Activated naive CD4-positive, alpha-beta T cell treated with anti-CD3 and anti-CD28 coated beads, Interleukin-2, amount 10 ng/mL, durations not matched to agents 7 days and 5 days (primary cell): Measurements from ENCODE around the gene CTU2.
A peak's percentile ranks its signal among the peaks of the same experiment; 100 is the strongest.

Experiments
- CTCF ChIA-PET: fragments of 350-600 bp; sonication (Branson Sonifier 250); formaldehyde crosslinking; loops from one replicate; lab custom pipeline; 2021; ENCODE audit warnings: antibody characterized with exemption; lab: Charles Lee
- DNase-seq: peaks from one replicate; pipeline ENCODE4 v3.0.0-alpha.2; 2020
- H3K27ac Mint-ChIP-seq: one replicate; pipeline ENCODE4 v1.8.0; 2021; ENCODE audit warnings: mild to moderate bottlenecking, moderate library complexity, mixed read lengths
- H3K27me3 Mint-ChIP-seq: one replicate; pipeline ENCODE4 v1.8.0; 2021; ENCODE audit warnings: mild to moderate bottlenecking, mixed read lengths
- H3K36me3 Mint-ChIP-seq: one replicate; pipeline ENCODE4 v1.8.0; 2021; ENCODE audit warnings: mixed read lengths
- H3K4me1 Mint-ChIP-seq: one replicate; pipeline ENCODE4 v1.8.0; 2021; ENCODE audit warnings: mixed read lengths
- H3K4me3 Mint-ChIP-seq: one replicate; pipeline ENCODE4 v1.8.0; 2021; ENCODE audit warnings: mild to moderate bottlenecking, moderate library complexity, mixed read lengths
- H3K9me3 Mint-ChIP-seq: one replicate; pipeline ENCODE4 v1.8.0; 2021; ENCODE audit warnings: mixed read lengths

The CTU2 gene

GRCh38 chr16:88719267-88719932 is 13.1 kb downstream of the CTU2 start:
- CTCF ChIA-PET: interaction anchor here (1.0 kb wide), 1 partner anchor 18 kb away, joined by 4 read pairs; no protein-coding TSS in a partner anchor
- Mint-ChIP-seq H3K36me3 (peaks cover 38% of the 10 kb centered on the region), H3K27ac (peak overlapping the region; percentile 17), H3K27me3 (no peaks in the 10 kb centered on the region), H3K4me1 (no peaks in the 10 kb centered on the region), H3K4me3 (no peak overlapping the region), H3K9me3 (no peaks in the 10 kb centered on the region)
- no peak for DNase-seq

- Mint-ChIP-seq H3K36me3 (peaks cover 41% of the 10 kb centered on the region), H3K27me3 (no peaks in the 10 kb centered on the region), H3K27ac (peak overlapping the region; percentile 37), H3K4me1 (no peaks in the 10 kb centered on the region), H3K4me3 (no peak overlapping the region), H3K9me3 (no peaks in the 10 kb centered on the region)
- CTCF ChIA-PET: no interaction called here
- no peak for DNase-seq
Measured at GRCh38 chr16:88719933-88720296, 13.6 kb downstream of the CTU2 start.

- Mint-ChIP-seq H3K27ac (peak overlapping the region; percentile 73), H3K27me3 (no peaks in the 10 kb centered on the region), H3K9me3 (no peaks in the 10 kb centered on the region), H3K36me3 (peaks cover 44% of the 10 kb centered on the region), H3K4me1 (no peaks in the 10 kb centered on the region), H3K4me3 (no peak overlapping the region)
- CTCF ChIA-PET: no interaction called here
- no peak for DNase-seq
Measured at GRCh38 chr16:88720396-88720970, 14.2 kb downstream of the CTU2 start.

GRCh38 chr16:88721236-88721635 is 14.9 kb downstream of the CTU2 start:
- H3K27me3 Mint-ChIP-seq: no peaks in the 10 kb centered on the region
- no peaks in the 10 kb centered on the region for H3K9me3 Mint-ChIP-seq
- DNase-seq: no peak
- H3K36me3 Mint-ChIP-seq: peaks cover 48% of the 10 kb centered on the region
- H3K27ac Mint-ChIP-seq: peak overlapping the region; percentile 14
- no peak overlapping the region for H3K4me3 Mint-ChIP-seq
- CTCF ChIA-PET: interaction anchor here (1.1 kb wide), 1 partner anchor 16 kb away, joined by 3 read pairs; no protein-coding TSS in a partner anchor
- H3K4me1 Mint-ChIP-seq: no peaks in the 10 kb centered on the region

- no peaks in the 10 kb centered on the region for H3K9me3 Mint-ChIP-seq
- CTCF ChIA-PET: interaction anchor here (1.1 kb wide), 1 partner anchor 15 kb away, joined by 3 read pairs; no protein-coding TSS in a partner anchor
- H3K4me1 Mint-ChIP-seq: no peaks in the 10 kb centered on the region
- H3K36me3 Mint-ChIP-seq: peaks cover 46% of the 10 kb centered on the region
- no peaks in the 10 kb centered on the region for H3K27me3 Mint-ChIP-seq
- H3K27ac Mint-ChIP-seq: no peak overlapping the region
- H3K4me3 Mint-ChIP-seq: no peak overlapping the region
- no peak for DNase-seq
Measured at GRCh38 chr16:88721815-88722755, 15.8 kb downstream of the CTU2 start.

- peaks cover 44% of the 10 kb centered on the region for H3K36me3 Mint-ChIP-seq
Measured at GRCh38 chr16:88722784-88723506, 16.6 kb downstream of the CTU2 start.

GRCh38 chr16:88723507-88723887 is 17.2 kb downstream of the CTU2 start:
- CTCF ChIA-PET: no interaction called here
- no peaks in the 10 kb centered on the region for H3K4me1 Mint-ChIP-seq
- H3K36me3 Mint-ChIP-seq: peaks cover 43% of the 10 kb centered on the region
- H3K9me3 Mint-ChIP-seq: no peaks in the 10 kb centered on the region
- no peak overlapping the region for H3K27ac Mint-ChIP-seq
- no peak overlapping the region for H3K4me3 Mint-ChIP-seq
- no peak for DNase-seq
- H3K27me3 Mint-ChIP-seq: no peaks in the 10 kb centered on the region

More at GRCh38 chr16:88722784-88723506, 16.6 kb downstream of the CTU2 start:
- Mint-ChIP-seq H3K4me3 (no peak overlapping the region), H3K9me3 (no peaks in the 10 kb centered on the region), H3K27me3 (no peaks in the 10 kb centered on the region), H3K4me1 (no peaks in the 10 kb centered on the region), H3K27ac (no peak overlapping the region)
- CTCF ChIA-PET: no interaction called here
- no peak for DNase-seq

GRCh38 chr16:88723911-88724310 is 17.6 kb downstream of the CTU2 start:
- Mint-ChIP-seq H3K4me1 (no peaks in the 10 kb centered on the region), H3K27ac (no peak overlapping the region), H3K36me3 (peaks cover 39% of the 10 kb centered on the region), H3K4me3 (no peak overlapping the region), H3K9me3 (no peaks in the 10 kb centered on the region), H3K27me3 (no peaks in the 10 kb centered on the region)
- CTCF ChIA-PET: no interaction called here
- DNase-seq: no peak

- H3K27ac Mint-ChIP-seq: no peak overlapping the region
- H3K9me3 Mint-ChIP-seq: no peaks in the 10 kb centered on the region
- no peaks in the 10 kb centered on the region for H3K4me1 Mint-ChIP-seq
- no peak for DNase-seq
- peaks cover 33% of the 10 kb centered on the region for H3K36me3 Mint-ChIP-seq
- H3K4me3 Mint-ChIP-seq: no peak overlapping the region
- CTCF ChIA-PET: no interaction called here
- H3K27me3 Mint-ChIP-seq: no peaks in the 10 kb centered on the region
Measured at GRCh38 chr16:88724855-88725555, 18.7 kb downstream of the CTU2 start.

- no peaks in the 10 kb centered on the region for H3K4me1 Mint-ChIP-seq
- CTCF ChIA-PET: no interaction called here
Measured at GRCh38 chr16:88725609-88726407, 19.5 kb downstream of the CTU2 start.

GRCh38 chr16:88726408-88726749 is 20.1 kb downstream of the CTU2 start:
- Mint-ChIP-seq H3K27me3 (no peaks in the 10 kb centered on the region), H3K4me3 (no peak overlapping the region), H3K4me1 (peaks cover 4% of the 10 kb centered on the region), H3K9me3 (no peaks in the 10 kb centered on the region), H3K27ac (no peak overlapping the region), H3K36me3 (peaks cover 34% of the 10 kb centered on the region)
- DNase-seq: no peak
- CTCF ChIA-PET: no interaction called here

More at GRCh38 chr16:88725609-88726407, 19.5 kb downstream of the CTU2 start:
- peaks cover 31% of the 10 kb centered on the region for H3K36me3 Mint-ChIP-seq
- H3K4me3 Mint-ChIP-seq: no peak overlapping the region
- H3K9me3 Mint-ChIP-seq: no peaks in the 10 kb centered on the region
- DNase-seq: no peak
- H3K27ac Mint-ChIP-seq: peak overlapping the region; percentile 60
- no peaks in the 10 kb centered on the region for H3K27me3 Mint-ChIP-seq

GRCh38 chr16:88726981-88727380 is 20.7 kb downstream of the CTU2 start:
- Mint-ChIP-seq H3K9me3 (no peaks in the 10 kb centered on the region), H3K27me3 (no peaks in the 10 kb centered on the region), H3K4me1 (peaks cover 7% of the 10 kb centered on the region), H3K36me3 (peaks cover 37% of the 10 kb centered on the region), H3K4me3 (no peak overlapping the region), H3K27ac (no peak overlapping the region)
- DNase-seq: no peak
- CTCF ChIA-PET: no interaction called here

- H3K9me3 Mint-ChIP-seq: no peaks in the 10 kb centered on the region
- H3K4me1 Mint-ChIP-seq: peaks cover 7% of the 10 kb centered on the region
- H3K27me3 Mint-ChIP-seq: no peaks in the 10 kb centered on the region
- DNase-seq: no peak
- CTCF ChIA-PET: no interaction called here
- H3K27ac Mint-ChIP-seq: no peak overlapping the region
- peaks cover 37% of the 10 kb centered on the region for H3K36me3 Mint-ChIP-seq
- H3K4me3 Mint-ChIP-seq: no peak overlapping the region
Measured at GRCh38 chr16:88727871-88728270, 21.6 kb downstream of the CTU2 start.
